SIG-M5 (cell line): Measurements from ENCODE around the gene AQP12B.

Source experiments
- DNase-seq: peaks from one replicate; lab custom pipeline; 2025; lab: John Stamatoyannopoulos, UW

The AQP12B gene

DNA sequence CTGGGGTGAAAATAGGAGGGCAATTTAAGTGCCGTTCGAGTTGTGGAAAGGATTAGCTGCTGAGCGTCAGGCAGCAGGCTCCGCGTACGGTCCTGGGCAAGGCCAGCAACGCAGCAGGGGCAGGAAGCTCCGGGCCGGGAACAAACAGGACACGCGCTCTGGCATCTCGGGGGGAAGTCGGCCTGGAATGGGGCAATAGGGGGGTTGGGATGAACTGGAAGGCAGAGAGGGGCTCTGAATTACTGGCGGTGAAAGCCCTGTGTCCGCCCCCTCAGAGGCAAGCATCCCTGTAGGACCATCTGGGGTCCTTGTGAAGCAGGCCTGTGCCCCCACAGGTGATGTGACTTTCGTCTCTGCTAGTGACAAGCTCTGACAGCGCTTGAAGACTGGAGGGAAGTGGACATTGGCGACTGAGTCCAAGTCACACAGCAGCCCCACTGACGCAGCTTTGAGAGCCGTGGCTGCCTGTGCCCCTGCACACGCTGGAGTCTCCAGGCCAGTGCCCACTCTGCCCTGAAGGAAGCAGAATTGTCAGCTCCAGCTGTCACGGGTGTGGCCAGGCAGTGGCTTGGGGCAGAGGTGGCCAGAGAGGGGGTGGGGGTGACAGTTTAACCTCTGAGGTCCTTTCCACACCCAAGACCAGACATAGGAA, 35.1 kb downstream of the AQP12B start:
- DNase-seq: no peak

DNA sequence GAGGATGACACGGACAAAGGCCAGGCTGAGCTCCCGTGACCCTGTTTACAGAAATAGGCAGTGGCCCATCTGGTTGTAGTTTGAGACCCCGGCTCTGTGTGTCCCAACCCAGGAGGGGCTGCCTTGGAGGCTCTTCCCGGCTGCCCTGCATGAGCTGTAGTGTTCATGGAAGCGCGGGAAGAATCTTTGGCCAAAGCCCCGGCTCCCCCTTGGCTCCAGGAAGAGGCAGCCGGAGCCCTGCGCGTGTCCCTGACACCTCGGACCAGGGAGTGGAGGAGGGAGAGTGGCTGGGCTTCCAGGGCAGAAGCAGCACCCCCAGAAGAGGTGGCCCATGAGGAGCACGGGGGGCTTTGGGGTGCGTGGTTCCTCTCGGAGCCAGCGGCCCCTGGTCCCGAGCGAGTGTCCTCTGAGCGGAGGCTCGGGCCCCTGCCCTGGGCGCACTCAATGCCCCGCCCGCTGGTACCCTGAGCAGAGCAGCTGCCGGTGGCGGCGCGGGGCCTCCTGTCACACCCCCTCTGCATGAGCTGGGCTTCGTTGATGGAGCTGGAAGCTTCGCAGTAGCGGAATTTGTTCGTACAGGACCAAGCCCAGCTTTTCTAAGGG, 35.7 kb downstream of the AQP12B start:
- DNase-seq: no peak

DNA sequence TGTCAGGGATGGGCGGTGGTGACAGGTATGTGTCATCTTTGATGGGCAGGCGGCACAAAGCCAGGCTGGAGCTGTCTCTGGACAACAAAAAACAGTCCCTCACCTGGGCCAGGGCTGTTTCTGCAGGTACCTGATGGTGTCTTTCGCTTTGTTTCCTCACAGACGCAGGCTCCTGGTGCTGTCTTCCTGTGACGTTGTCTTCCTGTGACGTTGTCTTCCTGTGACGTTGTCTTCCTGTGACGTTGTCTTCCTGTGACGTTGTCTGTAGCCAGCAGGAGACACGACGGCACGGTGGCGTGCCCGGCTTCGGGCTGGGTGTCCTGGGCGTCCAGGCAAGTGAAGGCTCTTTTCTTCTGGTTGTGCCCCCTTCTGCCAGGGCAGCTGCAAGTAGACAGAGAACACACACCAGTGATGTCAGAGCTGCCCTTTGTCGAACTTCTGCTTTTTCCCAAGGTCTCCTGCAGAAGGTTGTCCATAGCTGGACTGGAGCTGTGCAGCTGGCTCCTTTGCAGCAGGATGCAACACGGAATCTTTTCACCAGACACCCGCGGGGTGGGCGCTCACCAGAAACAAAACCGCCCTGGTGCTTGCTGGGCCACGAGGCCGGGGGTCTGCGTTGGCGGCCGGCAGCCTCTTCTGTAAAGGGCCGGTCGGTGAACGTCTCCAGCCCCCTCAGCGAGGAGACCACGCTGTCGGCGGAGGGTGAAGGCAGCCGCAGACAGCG, 36.3 kb downstream of the AQP12B start:
- no peak for DNase-seq

DNA sequence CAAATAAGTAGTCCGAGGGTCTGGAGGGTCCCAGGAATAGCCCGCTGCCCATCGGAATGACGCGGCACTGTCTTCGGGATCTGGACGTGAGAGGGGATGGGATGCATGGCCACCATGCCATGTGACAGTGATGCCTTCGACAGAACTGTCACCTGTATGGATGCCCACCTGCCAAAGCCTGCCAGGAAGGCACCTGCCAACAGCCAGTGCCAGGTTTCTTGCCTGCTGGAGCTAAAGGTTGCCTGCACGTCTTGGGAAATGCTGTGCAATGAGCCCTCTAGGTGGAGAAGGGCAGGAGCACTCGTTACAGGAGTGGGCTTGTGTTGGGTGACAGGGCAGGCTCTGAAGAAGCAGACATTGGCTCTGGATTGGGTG, 36.9 kb downstream of the AQP12B start:
- no peak for DNase-seq

DNA sequence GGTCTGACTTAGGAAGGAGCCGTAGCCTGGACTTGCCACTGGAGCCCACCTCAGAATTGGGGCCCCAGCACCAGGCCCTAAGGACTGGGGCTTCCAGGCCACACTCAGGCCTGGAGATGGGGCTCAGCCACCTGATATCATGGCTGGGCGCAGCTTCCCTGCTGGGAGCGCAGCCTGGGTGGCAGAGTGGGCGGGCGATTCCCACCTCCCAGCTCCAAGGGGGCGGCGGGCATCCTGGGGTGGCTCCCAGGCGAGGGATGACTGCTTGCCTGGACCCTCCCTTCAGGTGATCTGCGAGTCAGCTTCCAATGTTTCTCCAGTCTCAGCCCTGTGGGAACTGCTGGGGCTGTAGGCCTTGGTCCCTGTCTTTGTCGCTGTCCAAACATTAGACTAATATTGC, 37.3 kb downstream of the AQP12B start:
- DNase-seq: no peak

DNA sequence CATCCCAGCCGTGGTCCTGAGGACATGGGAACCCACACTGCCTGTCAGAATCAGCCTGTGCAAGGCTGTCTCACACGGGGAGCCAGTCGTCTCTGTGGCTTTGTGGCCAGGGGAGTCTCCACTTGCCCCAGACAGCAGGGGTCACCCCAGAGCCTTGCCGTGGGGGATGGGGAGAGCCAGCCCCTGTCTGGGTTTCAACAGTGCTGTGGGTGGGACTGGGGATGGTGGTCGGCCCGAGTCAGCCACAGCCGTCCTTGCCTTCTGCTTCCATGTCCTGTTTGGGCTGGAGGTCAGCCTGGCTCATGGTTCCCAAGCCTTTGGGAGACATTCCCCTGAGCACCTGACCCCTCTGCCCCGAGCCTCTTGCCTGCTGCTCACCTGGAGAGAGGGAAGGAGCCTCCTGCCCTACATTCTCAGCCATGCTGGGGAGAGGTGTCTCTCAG, 37.8 kb downstream of the AQP12B start:
- no peak for DNase-seq

DNA sequence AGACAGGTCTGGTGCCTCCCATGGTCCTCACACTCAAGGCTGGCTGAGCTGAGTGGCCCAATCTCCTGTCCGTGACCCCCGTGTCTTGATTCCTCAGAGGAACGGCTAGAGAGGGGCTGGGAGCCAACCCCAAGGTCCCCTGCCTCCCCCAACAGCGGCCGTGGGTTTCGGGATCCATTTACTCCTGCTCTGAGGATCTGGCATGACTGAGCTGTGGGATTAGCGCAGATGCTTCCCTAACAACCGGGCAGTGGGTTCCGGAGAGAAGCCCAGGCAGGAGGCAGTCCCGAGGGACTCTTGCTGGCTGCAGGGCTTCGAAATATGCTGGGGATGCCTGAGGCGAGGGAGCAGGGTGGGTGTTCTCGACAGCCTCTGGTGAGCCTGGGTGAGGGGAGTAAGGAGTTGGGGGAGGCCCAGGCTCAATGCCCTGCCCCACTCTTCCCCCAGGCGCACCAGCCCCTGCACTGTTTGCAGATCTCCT, 38.5 kb downstream of the AQP12B start:
- DNase-seq: no peak

DNA sequence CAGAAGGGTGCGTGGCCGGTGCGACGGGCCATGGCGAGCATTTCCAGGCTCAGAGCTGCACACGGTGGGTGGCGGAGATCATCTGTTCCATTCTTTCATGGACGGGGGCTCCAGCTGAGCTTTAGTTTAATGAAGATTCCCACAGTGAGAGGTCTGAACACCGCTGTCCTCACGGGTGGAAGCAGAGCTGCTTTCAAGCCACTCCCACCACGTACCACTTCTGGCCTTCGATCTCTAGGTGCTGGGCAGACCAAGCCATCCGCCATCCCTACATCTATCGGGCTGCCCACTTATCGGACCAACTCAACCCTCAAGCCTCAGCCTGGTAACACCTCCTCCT, 38.9 kb downstream of the AQP12B start:
- DNase-seq: no peak

DNA sequence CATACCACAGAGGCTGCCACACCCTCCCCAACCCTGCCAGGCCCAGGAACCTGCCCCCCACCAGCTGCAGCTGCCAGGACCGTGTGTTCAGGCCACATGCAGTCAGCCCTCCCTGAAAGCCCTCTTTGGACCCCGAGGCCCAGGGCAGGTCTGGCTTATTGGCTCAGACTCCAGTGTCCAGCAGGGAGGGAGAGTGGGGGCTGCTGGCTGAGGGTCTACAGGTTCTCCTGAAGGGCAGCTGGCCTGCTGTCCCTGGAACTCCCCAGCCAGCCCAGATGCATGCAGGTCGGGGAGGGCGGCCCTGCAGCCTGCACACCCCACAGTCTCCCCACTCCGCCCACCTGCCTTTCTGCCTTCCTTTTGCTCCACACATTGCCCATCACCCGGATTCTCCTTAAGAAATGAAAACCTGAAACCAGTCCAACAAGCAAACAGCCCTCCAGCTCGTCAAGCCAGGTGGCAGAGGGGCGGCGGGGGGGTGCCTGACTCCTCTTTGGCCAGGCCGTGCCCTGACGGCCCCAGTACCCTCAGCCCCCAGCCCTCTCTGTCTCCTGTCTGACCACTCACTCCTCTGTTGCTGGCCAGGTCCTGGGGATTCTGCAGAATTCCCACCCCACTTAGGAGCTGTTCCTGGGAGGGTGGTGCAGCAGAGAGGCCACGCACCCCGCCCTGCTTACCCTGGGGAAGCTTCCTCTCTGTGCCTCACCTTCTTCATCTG, 39.4 kb downstream of the AQP12B start:
- no peak for DNase-seq

DNA sequence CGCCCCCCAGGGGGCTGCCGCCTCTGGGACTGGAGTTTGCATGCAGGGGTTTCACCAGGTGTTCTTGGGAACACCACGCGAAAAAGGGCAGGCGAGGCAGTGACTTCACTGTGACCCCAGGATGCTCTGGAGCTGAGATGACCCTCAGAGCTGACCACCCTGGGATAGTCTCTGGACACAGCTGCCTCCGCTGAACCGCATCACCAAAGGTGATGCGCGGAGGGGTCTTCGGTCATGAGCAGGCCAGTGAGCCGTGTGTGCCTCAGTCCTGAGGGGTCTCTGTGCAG, 39.9 kb downstream of the AQP12B start:
- no peak for DNase-seq

DNA sequence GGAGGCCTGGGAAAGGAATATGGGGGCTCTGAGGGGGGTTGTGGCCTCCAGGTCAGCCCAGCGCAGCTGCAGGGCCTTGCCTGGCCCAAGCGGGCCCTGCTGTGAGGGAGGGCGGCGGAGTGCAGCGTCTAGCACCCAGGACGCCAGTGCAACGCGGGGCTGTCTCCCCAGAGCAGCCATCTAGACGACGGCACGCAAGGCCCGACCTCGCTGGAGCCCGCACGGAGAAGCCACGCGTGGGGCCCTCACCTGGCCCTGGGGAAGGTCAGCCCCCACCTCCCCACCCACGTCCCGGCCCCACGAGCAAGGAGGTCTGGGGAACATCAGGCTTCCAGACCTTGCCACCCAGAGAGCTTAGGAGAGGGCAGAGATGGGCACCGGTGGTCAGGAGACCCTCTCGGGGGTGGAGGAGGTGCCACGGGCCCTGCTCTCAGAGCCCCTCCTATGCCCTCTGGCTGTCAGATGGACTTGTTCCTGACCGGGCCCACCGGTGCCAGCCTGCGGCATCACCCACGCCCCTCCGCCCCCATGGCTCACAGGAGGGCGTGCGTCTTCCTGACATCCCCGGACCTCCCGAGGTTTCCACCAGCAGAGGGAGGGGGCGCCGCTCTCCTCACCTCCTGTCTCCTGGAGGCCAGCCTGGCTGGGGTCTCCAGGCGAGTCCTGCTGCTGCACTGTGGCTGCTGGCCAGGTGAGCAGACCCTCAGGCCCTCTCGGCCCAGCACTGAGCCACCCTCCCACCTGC, 40.5 kb downstream of the AQP12B start:
- DNase-seq: no peak

DNA sequence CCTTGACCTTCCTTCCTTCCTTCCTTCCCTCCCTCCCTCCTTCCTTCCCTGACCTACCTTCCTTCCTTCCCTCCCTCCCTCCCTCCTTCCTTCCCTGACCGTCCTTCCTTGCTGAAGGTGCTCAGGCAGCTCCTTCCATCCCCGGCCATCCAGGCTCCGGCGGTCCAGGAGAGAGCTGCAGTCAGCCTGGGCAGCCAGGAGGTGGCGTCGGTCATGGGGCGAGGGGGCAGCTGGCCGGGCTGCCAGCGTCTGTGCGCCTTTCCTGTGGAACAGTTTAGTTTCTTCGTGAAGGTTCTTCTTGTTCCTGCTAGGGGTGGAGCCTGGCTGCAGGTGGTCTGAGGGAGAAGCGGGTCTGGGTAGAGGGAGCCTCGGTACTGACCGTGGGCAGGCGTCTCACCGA, 41.7 kb downstream of the AQP12B start:
- DNase-seq: no peak

DNA sequence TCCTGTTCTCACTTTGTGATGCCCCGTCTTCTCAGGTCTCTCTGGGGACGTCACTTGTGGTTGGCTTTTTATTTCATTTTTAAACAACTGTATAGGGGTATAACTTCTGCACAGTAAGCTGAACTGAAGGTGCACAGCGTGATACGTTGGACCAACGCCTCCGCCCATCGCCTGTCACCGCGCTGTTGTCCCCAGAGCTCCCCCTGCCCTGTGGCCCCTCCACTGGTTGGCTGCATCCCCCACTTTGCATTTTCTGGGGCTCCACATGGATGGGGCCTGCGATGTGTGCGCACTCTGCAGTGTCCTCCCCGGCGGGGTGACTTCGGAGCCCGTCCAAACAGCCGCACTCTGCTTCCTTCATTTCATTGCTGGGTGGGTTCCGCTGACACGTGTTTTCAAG, 43.1 kb downstream of the AQP12B start:
- DNase-seq: no peak

DNA sequence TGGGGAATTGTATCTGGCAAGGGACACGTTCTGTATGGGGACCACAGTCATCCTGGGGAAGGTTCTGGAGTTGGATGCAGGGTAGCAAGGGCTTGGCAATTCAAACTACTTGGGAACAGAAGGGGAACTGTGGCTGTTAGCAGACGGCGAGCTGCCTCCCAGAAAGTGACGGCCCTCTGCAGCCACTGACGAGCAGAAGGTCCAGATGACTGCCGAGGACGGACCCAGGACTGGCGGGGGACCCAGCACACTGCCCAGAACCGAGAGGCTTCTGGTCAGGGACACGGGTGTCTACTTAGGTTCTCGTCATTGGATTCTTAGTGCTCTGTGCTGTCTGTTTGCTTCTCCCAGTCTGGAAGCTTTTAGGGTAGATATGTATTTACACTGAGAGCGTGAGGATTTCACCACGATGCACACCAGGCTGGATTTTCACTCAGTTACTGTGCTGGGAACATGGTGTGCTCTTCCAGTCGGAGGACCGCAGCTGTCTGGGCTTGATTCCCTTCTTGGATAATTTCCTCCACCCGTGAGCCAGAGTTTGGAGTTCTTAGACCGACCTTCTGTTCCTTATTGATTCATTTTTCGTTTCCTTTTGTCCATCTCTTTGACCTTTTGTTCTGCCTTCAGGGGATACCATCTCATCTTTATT, 44.0 kb downstream of the AQP12B start:
- DNase-seq: no peak

DNA sequence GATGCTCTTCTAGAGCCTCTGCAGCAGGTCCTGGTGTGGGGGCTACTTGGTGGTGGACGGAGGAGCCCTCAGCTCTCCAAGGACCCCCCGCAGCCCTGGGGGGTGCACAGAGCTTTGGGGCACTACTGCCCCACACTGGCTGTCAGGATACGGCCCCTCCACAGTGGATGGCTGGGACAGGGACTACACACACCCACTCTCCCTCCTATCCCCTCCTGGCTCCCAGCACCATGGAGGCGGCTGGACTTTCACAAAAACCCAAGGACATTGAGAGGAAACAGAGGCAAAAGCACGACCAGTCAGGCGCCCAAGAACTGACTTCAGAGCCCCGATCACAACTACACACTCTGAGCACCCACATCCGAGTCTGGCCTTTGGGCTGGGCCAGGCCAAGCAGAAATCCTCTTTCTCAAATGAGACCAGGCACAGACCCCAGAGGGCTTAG, 44.8 kb downstream of the AQP12B start:
- DNase-seq: no peak

DNA sequence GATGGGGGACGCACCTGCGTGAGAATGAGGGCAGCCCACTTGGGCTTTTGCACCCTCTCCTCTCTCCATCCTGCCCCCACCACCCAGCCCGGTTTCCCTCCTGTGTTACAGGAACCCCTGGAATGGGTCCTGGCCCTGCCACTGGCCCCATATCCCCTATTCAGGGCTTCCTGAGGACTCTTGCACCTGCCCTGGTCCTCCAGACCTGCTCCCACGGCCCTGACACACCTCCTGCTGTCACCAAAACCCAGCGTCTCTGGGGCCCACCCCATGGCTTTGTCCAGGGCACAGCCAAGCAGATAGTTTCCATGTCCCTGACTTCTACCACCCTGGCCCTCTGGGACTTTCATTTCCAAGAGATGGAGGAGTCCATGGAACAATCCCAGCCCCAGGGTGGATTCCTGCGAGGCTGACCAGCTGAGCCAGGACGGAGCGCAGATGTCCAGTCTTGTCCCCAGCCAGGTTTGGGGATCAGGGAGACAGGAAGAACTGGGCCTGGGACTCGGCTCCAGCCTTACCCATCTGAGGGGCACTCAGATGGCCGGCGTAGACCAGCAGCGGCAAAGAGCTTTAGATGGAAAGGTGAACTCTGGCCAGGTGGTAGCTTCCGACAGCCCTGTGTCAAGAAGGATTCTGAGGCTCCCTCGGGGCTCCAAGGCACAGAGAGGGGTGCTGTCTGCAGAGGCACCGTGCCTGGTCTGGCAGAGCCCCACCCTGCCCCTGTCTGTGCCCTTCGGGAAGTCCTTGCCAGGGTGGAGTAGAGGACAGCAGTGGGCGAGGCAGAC, 45.4 kb downstream of the AQP12B start:
- no peak for DNase-seq

DNA sequence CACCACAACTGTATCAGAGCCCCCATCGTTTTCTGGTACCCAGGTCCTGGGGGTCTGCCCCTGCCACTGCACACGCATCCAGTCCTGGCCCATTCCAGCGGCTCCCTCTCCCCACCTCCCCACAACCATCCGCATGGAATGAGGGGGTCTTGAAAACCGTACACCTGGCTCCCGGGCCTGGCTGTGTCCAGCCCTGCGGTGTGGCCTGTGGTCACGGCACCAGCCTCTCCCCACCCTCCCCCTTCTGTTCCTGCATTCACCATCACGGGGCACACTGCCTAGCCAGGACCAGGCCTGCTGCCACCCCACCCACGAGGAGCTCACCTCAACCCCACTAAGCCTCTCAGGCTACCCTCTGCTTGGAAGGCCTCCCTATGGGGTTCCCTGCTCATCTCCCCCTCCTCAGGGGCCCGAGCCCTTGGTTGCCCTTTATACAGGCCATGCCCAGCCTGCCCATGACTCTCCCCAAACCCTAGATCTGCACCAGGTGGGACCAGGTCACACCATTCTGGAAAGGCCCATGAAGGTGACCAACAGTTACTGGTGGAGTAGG, 46.0 kb downstream of the AQP12B start:
- DNase-seq: no peak

DNA sequence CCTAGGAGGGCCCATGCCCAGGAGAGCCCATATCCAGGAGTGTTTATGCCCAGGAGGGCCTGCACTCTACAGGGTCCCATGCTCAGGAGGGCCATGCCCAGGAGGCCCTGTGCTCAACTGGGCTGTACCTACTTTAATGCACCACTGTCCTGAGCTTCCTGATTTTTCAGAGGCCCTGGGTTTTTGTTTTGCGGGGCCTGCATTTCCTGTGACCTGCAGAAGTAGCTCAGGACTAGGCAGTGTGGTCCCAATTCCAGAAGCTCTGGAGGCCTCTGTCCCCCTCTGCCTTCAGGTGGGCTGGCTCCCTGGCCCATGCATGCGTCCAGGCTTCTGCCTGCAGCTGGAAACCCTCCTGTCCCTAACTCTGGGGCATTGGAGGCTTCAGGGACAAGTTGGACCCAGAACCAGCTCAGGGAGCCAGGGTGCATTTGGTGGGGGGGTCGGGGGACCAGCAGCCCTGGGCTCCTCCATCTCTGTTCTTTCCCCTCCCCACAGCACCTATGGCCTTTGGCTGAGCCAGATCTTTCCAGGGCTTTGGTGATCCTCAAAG, 46.6 kb downstream of the AQP12B start:
- DNase-seq: no peak

DNA sequence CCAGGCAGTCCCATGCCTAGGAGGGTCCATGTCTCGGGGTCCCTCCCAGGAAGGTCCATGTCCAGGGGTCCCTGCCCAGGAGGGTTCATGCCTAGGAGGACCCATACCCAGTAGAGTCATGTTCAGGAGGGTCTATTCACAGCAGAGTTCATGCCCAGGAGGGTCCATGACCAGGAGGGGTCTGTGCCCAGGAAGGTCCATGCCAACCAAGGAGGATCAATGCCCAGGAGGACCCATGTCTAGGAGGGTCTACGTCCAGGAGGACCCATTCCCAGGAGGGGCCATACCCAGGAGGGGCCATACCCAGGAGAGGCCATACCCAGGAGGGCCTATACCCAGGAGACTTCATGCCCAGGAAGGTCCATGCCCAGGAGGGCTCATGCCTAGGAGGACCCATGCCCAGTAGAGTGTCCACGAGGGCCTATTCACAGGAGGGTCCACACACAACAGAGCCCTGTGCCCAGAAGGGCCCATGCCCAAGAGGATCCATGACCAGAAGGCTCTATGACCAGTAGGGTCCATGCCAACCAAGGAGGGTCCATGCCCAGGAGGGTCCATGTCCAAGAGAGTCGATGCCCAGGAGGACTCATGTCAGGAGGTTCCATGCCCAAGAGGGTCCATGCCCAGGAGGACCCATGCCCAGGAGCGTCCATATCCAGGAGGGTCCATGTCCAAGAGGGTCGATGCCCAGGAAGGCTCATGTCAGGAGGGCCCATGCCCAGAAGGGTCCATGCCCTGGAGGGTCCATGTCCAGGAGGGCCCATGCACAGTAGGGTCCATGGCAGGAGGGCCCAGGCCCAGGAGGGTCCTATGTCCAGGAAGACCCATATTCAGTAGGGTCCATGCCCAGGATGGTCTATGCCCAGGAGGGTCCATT, 47.3 kb downstream of the AQP12B start:
- no peak for DNase-seq
